ENCODE measurements around the gene ZNF432. TPM values are rescaled to one million over a fixed set of nuclear protein-coding genes. Genes with fewer than 3 reads are reported as not detected.
"Not testable (repeated sequence)": the region's sequence is repeated elsewhere in the genome, so short reads cannot be mapped to it uniquely, and the experiment has no call there.

Gene ZNF432
- 10 to 100 TPM in 3 of 4 donors, 1 to 10 TPM in 1; 5.6 to 41.1 (median 13.4) TPM for total RNA-seq

DNA sequence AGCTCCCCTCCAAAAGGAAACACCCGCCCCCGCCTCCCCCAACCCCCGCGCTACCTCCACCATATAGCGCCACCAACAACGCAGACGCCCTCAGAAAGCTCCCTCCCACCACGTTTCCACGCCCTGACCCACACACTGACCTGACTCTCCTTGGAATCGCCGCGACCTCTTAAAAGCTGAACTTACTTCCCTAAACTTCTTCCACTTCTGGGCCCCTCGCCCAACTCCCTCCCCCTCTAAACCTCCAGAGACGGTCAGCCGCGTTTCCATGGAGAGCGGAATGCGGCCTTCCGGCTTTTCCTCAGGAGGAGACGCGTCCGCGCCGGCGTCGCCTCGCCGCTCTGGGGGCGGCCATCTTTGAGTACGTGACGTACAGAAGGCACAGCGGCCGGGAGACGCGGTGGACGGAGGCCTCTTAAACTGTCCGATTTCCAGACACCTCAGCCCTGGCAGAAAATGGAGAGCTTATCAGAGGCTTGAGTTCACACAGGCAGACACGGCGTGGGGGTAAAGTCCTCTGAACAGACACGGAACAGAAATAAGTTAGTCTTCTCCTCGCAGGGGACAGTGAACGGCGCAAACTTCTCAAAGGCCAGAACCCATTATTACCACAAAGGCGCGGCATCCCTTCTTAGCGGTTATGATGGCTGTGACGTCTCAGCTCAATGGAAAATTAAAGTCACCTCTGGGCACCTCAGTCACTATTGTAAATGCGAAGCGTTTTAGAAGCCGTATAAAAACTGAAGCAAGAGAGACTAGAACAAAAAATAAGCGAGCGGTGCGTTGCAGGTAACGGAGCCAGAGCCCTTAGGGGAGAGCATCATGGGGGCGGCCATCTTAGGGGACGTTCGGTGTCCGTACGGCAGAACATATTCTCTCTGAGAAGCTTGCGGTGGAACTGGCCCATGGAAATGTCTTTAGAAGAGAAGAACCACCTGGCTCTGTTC, at the start of gene ZNF432:
TSS of gene ZNF432 (minus strand) at position 284 of the 947 bp plus-strand sequence. CDS start 1,970 bp downstream, outside the sequence.
- DNase-seq (ENCODE audit: low spot score in 2 of 2): peak; percentile 96
- H3K36me3 ChIP-seq: peaks cover 28% of the 10 kb centered on the region
- no peaks in the 10 kb centered on the region for H3K27me3 ChIP-seq
- under 1% methylated on average over 51 of the region's 60 CpGs for WGBS
- H3K4me3 ChIP-seq: peak within 1 kb of the TSS; percentile 59
- peaks cover 14% of the 10 kb centered on the region for H3K9me3 ChIP-seq
- no peak for TF ChIP-seq EP300 (IDR thresholded peaks at IDR 0.05)
- no peak for TF ChIP-seq POLR2A (IDR thresholded peaks at IDR 0.05)
- TF ChIP-seq POLR2AphosphoS5 (IDR thresholded peaks at IDR 0.05): peak in 1 of 3 donors; percentile 90
- peaks cover 11% of the 10 kb centered on the region for H3K4me1 ChIP-seq
- H3K27ac ChIP-seq: peak within 1 kb of the TSS; percentile 93

- Histone ChIP-seq H3K4me1 (peaks cover 17% of the 10 kb centered on the region), H3K4me3 (peak overlapping the region; percentile 94), H3K36me3 (peaks cover 14% of the 10 kb centered on the region), H3K9me3 (peaks cover 21% of the 10 kb centered on the region)
- not testable (repeated sequence) for H3K27ac ChIP-seq; DNase-seq (ENCODE audit: low spot score in 2 of 2); H3K27me3 ChIP-seq
- WGBS: 85% methylated on average over 3 of the region's 3 CpGs
Measured at GRCh38 chr19:52096416-52096815, 47.8 kb upstream of the ZNF432 start.

DNA sequence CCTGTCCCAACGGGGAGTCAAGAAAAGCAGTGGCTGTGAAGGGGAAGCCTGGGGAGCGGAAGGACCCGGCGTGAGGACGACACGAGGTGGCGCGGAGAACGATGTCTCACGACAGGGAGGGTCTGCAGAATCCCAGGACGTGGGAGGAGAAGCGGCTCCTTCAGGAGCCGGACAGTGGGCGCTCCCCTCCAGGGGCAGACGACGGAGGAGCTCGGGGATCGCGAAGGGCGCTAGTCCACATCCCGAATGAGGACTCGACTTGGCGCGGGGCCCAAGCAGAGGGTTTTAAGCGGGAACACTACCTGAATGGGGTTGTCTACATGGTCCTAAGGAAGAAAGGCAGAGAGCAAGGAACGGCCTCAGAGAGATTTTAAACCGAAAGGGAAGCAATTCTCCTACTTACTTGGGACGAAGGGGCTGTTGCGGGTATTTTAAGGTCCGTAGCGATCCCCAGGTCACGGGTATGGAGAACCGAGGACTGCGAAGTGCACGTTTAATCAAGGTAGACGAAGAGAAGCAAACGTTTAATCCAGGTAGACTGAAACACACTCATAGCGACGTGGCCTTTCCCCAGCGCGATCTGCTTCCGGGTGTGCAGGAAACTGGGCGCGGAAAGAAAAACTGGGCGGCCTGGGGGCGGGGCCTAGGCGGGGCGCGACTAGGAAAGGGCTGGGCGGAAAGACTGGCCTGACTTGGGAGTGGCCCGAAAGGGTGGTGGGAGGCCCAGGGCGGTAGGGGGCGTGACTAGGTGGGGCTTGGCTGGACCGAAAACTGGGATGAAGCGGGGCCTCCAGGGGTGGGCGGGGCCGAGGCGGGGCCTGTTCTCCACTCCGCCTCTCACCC, 46.8 kb upstream of the ZNF432 start, which contains the start of gene ZNF841:
TSS of gene ZNF841 (minus strand) at position 594 of the 843 bp plus-strand sequence. CDS start 10,964 bp downstream, outside the sequence.
- WGBS: 1% methylated on average over 41 of the region's 59 CpGs
- peak; percentile 97 for DNase-seq (ENCODE audit: low spot score in 2 of 2)
- peak within 1 kb of the TSS; percentile 88 for H3K27ac ChIP-seq
- H3K36me3 ChIP-seq: peaks cover 19% of the 10 kb centered on the region
- no peaks in the 10 kb centered on the region for H3K27me3 ChIP-seq
- H3K4me1 ChIP-seq: peaks cover 17% of the 10 kb centered on the region
- peak within 1 kb of the TSS; percentile 94 for H3K4me3 ChIP-seq
- TF ChIP-seq, protein P1, sequence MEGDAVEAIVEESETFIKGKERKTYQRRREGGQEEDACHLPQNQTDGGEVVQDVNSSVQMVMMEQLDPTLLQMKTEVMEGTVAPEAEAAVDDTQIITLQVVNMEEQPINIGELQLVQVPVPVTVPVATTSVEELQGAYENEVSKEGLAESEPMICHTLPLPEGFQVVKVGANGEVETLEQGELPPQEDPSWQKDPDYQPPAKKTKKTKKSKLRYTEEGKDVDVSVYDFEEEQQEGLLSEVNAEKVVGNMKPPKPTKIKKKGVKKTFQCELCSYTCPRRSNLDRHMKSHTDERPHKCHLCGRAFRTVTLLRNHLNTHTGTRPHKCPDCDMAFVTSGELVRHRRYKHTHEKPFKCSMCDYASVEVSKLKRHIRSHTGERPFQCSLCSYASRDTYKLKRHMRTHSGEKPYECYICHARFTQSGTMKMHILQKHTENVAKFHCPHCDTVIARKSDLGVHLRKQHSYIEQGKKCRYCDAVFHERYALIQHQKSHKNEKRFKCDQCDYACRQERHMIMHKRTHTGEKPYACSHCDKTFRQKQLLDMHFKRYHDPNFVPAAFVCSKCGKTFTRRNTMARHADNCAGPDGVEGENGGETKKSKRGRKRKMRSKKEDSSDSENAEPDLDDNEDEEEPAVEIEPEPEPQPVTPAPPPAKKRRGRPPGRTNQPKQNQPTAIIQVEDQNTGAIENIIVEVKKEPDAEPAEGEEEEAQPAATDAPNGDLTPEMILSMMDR (IDR thresholded peaks at IDR 0.05): no peak
- TF ChIP-seq EP300 (IDR thresholded peaks at IDR 0.05) (no peak), POLR2A (IDR thresholded peaks at IDR 0.05) (peak; percentile 14 to 61), POLR2AphosphoS5 (IDR thresholded peaks at IDR 0.05) (peak in 1 of 3 donors; percentile 83)
- H3K9me3 ChIP-seq: peaks cover 23% of the 10 kb centered on the region

DNA sequence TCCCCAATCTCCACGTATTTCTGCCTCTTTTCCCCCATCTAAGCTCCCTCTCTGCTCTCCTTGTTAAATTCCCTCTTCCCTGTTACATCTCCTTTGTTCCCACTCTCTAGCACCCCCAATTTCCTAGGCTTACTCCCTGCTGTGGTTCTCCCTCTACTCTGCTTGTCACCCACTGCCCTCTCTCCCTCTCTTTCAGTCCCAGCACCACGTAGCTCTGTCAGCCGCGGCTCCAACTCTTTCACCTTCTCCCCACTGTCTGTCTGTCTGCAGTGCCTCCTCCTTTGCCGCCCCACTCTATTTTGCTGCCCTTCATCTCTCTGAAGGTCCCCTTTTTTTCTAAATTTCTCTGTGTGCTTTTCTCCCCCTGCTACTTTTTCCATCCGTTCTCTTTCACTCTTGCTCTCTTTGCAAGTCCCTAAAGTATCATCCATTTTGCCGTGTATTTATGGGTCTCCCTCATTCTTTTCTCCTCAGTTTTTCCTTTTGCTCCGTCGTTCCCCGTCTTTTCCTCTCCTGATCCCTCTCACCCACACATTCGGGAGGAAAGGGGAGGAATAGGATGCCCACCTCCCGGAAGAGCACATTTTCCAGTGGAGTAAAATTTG, 46.0 kb upstream of the ZNF432 start:
- DNase-seq (ENCODE audit: low spot score in 2 of 2): no peak
- no peak for TF ChIP-seq EP300 (IDR thresholded peaks at IDR 0.05)
- no peak for TF ChIP-seq POLR2A (IDR thresholded peaks at IDR 0.05)
- TF ChIP-seq, protein P1 (IDR thresholded peaks at IDR 0.05): no peak
- TF ChIP-seq POLR2AphosphoS5 (IDR thresholded peaks at IDR 0.05): no peak
- Histone ChIP-seq H3K4me1 (peaks cover 17% of the 10 kb centered on the region), H3K4me3 (peak overlapping the region; percentile 94), H3K27ac (peak overlapping the region; percentile 88), H3K36me3 (peaks cover 27% of the 10 kb centered on the region), H3K9me3 (peaks cover 23% of the 10 kb centered on the region), H3K27me3 (no peaks in the 10 kb centered on the region)
- WGBS: 3% methylated on average over 12 of the region's 12 CpGs

DNA sequence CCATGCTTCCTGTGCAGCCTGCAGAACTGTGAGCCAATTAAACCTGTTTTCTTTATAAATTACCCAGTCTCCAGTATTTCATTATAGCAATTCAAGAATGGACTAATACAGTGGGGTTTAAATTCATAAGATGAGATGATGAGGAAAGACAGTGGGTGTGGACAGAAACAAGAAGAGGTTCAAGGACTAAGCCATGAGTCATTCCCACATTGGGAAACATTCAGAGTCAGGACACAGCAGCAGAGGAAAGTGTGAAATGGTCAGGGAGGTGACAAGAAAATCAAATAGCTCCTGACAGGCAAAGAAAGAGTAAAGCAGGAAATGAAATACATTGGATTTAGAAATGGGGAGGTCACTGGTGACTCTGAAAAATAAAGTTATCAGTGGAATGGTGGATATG, 37.8 kb upstream of the ZNF432 start:
- H3K27me3 ChIP-seq: no peaks in the 10 kb centered on the region
- peaks cover 92% of the 10 kb centered on the region for H3K36me3 ChIP-seq
- peaks cover 16% of the 10 kb centered on the region for H3K9me3 ChIP-seq
- no peak overlapping the region for H3K27ac ChIP-seq
- no peak for DNase-seq (ENCODE audit: low spot score in 2 of 2)
- no peak for TF ChIP-seq EP300 (IDR thresholded peaks at IDR 0.05)
- TF ChIP-seq POLR2A (IDR thresholded peaks at IDR 0.05): no peak
- no peak for TF ChIP-seq POLR2AphosphoS5 (IDR thresholded peaks at IDR 0.05)
- TF ChIP-seq, protein P1 (IDR thresholded peaks at IDR 0.05): no peak
- no peaks in the 10 kb centered on the region for H3K4me1 ChIP-seq
- H3K4me3 ChIP-seq: no peak overlapping the region

Measured in suprapubic skin (tissue), 4 donors.